ENCODE measurements around the gene ANO9.

The ANO9 gene

GRCh38 chr11:441418-442274, at the start of gene ANO9:
TSS of gene ANO9 (minus strand) at chr11:442011. CDS start at chr11:441926, 85 bp downstream.
- peak; percentile 32 for DNase-seq

- no peak for DNase-seq
These were observed 49.5 kb upstream of the ANO9 start for GRCh38 chr11:491358-491757.

GRCh38 chr11:490930-491260, 49.1 kb upstream of the ANO9 start:
- no peak for DNase-seq

GRCh38 chr11:490186-490929, 48.5 kb upstream of the ANO9 start:
- no peak for DNase-seq

GRCh38 chr11:489610-490185, 47.9 kb upstream of the ANO9 start:
- no peak for DNase-seq

- no peak for DNase-seq
These were observed 47.2 kb upstream of the ANO9 start for GRCh38 chr11:488992-489391.

GRCh38 chr11:488579-488978, 46.8 kb upstream of the ANO9 start:
- no peak for DNase-seq

GRCh38 chr11:488062-488461, 46.3 kb upstream of the ANO9 start:
- DNase-seq = no peak

- no peak for DNase-seq
These were observed 45.8 kb upstream of the ANO9 start for GRCh38 chr11:487571-488021.

- DNase-seq = no peak
These were observed 44.4 kb upstream of the ANO9 start for GRCh38 chr11:486189-486588.

- DNase-seq = no peak
These were observed 42.8 kb upstream of the ANO9 start for GRCh38 chr11:484616-485015.

- no peak for DNase-seq
These were observed 37.5 kb upstream of the ANO9 start for GRCh38 chr11:479311-479710.

GRCh38 chr11:477052-477715, 35.4 kb upstream of the ANO9 start:
- no peak for DNase-seq

GRCh38 chr11:476416-476815, 34.6 kb upstream of the ANO9 start:
- no peak for DNase-seq

- DNase-seq = no peak
These were observed 34.1 kb upstream of the ANO9 start for GRCh38 chr11:475941-476340.

- DNase-seq = no peak
These were observed 33.2 kb upstream of the ANO9 start for GRCh38 chr11:474914-475506.

GRCh38 chr11:473962-474785, 32.4 kb upstream of the ANO9 start:
- no peak for DNase-seq

GRCh38 chr11:473415-473814, 31.6 kb upstream of the ANO9 start:
- no peak for DNase-seq

GRCh38 chr11:472816-473215, 31.0 kb upstream of the ANO9 start:
- no peak for DNase-seq

- no peak for DNase-seq
These were observed 30.5 kb upstream of the ANO9 start for GRCh38 chr11:472272-472671.

- DNase-seq = no peak
These were observed 29.8 kb upstream of the ANO9 start for GRCh38 chr11:471468-472145.

Measured in NCI-H2029 treated with DMSO at 0.1 percent for 48 hours (cell line).